Islet precursor cell (in vitro differentiated cells): ENCODE measurements around the gene SNX25.
A peak's percentile ranks its signal among the peaks of the same experiment; 100 is the strongest.
"Not testable (repeated sequence)": the region's sequence is repeated elsewhere in the genome, so short reads cannot be mapped to it uniquely, and the experiment has no call there.

Experiments
- DNase-seq: peaks from one replicate; pipeline ENCODE4 v3.0.0-alpha.2; 2018

Gene SNX25

DNA sequence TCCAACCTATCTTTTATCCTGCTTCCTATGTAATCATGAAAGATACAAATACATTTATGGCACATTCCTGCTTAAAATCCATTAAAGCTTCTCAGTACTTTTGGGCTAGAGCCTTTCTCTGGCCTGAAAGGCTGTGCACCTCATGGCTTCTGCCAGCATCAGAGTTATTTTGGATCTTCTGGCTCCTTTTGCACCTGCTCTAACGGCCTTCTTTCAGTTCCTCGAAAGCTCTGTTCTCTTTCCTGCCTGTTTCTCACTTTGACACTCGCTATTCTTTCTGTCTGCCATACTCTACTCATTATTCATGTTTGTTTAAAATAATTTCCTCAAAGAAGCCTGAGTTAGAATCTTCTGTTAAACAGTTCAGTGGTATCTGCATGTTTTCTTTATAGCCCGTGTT lies 100.4 kb downstream of the SNX25 start:
- no peak for DNase-seq

DNA sequence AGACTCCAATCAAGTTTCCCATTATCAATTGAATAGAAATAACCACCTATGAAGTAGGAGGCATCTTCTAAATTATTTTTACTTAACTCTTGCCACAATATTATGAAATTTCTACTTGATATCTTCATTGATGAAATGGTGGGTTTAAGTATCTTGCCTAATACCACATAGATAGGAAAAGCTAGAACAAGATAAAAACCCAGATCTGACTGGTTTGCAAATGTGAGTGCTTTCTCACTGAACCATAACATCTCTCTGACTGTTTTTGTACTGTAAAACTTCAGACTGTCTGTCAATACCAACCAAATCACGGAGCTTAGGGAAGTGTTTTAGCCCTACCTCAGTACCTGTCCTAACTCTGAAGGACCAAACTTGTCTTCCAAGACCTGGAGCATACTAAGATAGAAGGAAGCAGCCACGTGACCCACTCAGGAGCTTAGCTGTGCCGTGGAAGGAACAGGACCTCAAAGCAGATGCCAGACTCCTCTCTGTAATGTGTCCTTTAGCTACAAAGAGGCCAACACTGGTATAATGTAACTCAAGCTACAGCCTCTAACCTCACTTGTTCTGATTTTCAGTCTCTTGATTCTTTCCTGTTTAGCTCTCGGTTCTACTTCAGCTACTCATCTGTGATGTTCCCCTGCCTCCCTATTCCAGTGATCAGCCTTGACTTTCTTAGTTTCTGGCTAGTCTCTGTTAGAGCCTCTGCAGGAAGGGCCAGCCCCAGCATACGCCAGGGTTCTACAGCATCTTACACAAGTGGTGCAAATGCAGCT lies 101.9 kb downstream of the SNX25 start:
- no peak for DNase-seq

DNA sequence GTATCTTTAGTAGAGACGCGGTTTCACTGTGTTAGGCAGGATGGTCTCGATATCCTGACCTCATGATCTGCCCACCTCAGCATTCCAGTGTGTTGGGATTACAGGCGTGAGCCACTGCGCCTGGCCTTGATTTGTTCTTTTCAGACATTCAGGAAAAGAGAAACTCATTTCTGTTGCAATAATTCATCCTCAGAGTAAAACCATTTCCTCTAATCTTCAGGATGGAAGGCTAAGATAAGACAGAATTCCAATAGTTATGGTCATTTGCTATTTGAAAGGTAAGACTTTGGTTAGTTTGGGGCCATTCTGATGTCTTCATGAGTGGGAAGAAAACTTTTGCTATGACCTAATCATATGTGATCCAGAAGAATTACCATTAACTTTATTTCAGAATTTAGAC lies 103.3 kb downstream of the SNX25 start:
- no peak for DNase-seq

DNA sequence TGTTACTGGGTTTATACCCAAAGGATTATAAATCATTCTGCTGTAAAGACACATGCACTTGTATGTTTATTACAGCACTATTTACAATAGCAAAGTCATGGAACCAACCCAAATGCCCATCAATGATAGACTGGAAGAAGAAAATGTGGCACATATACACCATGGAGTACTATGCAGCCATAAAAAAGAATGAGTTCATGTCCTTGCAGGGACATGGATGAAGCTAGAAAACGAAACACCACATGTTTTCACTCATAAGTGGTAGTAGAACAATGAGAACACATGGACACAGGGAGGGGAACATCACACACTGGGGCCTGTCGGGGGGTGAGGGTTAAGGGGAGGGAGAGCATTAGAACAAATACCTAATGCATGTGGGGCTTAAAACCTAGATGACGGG lies 108.1 kb downstream of the SNX25 start:
- DNase-seq: not testable (repeated sequence)

DNA sequence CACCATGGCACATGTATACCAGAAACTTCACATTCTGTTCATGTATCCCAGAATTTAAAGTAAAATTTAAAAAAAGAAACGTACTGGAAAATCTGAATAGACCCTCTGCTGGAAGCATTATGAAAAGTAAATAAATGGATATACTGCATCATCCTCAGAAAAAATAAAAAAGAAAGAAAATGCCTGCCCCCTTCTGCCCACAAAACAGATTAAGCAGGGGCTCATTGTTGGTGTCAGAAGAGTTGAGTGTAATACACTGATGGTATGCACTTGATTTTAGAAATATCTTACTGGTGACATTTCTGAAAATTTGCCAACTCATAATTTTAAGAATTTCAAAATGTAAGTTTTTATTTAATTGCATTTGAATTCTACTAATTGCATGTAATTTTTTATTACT lies 108.5 kb downstream of the SNX25 start:
- no peak for DNase-seq

DNA sequence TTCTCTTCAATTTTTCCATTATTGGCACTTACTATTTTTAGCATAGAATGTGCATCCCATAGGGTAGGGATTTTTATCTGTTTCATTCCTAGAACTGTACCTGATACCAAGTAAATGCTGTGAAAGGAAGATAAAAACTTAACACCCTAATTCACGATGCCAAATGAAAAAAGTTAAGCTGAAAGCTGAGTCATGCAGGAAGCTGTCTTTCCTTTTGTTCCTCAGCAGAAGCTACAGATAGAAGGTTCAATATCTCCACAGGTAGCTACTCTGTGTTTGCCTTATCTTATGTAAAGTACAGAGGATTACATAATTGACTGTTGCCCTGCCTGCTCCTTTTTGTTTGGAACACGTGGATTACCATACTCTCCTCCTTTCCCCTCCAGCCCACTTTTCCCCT lies 109.3 kb downstream of the SNX25 start:
- no peak for DNase-seq

DNA sequence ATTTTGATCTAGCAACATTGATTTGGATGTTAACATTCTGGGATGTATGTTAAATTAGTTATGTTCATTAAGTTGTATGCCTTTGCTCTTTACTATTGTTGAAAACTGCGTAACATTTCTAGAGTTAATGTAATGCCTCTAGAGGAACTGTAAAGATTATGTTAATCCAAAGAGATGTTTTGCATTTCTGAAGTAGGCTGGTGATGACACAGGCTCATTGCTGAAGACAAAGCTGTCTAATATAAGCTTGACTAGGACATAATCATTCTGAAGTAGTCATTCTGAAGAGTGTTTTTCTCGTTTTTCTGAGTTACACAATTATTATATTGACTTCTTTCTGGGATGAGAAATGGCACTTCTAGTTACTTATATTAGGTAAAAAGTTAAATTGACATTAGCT lies 113.4 kb downstream of the SNX25 start:
- DNase-seq: no peak

DNA sequence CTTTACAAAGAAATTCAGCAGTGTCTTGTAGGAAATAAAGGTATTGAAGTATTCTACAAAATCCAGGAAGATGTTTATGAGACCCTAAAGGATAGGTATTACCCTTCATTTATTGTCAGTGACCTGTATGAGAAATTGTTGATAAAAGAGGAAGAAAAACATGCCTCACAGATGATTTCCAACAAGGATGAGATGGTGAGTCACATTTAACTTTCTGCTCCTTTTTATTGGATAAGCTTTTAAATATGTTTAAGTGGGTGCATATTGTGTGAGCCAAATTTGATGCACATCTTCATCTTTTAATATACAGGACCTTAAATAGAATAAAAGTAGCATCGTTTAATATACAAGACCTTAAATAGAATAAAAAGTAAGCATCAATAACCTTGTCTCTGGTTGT lies 114.2 kb downstream of the SNX25 start:
- DNase-seq: no peak

DNA sequence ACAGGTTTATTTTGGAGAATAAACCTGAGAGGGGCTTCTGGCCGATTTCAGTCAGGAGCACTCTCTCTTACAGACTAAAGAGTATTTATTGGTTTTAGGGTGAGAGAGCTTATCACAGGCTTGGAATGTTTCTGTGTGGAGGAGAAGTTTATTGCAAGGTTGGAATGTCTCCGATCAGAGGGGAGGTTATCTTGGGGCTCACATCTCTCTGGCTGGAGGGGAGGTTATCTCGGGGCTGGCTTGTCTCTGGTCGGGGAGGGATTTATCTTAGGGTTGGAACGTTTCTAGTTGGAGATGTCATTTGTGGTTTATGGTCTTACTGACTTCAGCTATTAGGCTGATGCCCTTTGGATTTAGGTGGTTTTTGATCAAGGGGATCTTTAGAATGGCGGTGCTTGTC lies 115.0 kb downstream of the SNX25 start:
- peak; percentile 59 for DNase-seq

DNA sequence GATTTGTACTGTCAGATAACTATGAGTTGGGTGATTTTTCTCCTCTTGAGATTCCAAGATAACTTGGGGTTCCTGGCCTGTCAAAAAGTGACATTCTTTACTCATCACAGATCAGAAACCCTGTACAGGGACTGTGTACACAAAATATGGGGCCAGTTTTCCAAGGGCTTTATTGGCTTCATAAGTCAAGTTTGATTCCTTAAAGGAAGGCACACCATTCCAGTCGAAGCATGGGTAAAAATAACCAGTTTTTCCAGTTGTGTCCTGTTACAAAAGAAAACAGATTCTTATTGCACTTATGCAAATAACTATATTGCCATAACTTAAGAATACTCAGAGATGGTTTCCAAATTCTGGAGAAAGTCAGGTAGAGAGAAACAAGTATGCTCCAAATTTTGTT lies 116.3 kb downstream of the SNX25 start:
- DNase-seq: not testable (repeated sequence)

DNA sequence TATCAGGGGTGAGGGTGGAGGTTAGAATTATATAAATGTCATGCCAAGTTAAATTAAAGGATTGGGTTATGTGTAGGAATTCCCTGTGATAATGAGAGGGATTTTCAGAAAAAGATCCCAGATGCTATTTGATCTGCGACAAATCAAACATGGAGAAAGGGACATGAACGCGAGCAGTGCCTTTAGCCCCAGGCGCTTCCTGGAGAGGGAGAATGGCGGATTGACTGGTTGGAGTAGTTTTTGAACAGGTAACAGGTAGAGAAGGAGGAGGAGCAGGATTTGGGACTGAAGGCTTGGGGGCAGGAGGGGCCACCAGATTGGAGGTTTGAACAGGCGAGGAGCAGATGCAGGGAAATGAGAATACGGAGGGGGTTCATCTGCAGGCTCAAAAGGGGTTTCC lies 119.2 kb downstream of the SNX25 start:
- no peak for DNase-seq

DNA sequence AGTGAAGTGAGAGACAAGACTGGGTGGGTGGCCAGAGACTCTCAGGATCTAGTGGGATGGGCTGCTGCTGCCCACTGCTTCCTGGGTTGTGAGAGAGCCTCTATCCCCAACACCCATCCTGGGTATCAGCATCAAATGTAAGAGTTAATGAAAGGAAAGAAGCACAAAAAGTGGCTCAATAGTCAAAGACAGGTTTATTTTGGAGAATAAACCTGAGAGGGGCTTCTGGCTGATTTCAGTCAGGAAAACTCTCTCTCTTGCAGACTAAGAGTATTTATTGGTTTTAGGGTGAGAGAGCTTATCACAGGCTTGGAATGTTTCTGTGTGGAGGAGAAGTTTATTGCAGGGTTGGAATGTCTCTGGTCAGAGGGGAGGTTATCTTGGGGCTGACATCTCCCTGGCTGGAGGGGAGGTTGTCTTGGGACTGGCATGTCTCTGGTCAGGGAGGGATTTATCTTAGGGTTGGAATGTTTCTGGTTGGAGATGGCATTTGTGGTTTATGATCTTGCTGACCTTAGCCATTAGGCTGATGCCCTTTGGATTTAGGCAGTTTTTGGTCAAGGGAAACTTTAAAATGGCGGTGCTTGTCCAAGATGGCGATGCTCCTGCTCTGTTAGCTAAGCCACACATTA lies 120.6 kb downstream of the SNX25 start:
- peak; percentile 77 for DNase-seq

DNA sequence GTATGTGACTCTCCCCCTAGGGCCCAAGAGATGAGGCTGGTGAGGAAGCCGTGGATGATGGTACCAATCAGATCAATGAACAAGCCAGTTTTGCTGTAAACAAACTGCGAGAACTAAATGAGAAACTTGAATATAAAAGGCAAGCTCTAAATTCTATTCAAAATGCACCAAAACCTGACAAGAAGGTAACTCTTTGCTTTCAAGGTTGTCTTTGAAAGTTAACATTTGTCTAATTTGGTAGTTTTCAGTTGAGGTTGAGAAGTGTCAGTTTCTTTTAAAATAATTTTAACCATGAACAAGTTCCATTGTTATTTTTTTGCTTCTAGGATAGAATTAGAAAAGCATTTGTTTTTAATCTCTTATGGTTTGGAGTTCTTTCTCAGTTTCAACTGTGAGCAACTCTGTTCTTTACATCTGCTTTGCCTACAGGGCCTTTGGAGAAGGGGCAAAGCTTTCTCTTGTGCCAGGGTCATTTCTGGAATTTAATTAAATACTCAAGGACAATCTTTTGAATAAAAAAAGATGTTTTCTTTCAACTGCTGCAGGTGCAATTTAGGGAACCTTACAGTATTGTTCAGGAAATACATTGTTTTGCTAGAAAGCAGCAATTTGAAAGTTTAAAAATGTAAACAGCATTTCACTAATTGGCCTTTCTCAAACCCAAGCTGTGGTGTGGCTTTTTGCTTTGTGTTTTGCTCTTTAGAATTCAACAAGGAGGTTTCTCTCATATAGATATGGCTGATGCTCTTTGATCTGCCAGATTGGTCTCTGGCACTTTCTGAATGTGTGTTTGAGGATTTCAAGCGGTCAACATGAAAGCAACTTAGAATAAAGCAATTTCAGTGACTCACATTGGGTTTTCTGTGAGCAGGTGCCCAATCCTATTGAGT lies 123.4 kb downstream of the SNX25 start:
- DNase-seq: no peak

DNA sequence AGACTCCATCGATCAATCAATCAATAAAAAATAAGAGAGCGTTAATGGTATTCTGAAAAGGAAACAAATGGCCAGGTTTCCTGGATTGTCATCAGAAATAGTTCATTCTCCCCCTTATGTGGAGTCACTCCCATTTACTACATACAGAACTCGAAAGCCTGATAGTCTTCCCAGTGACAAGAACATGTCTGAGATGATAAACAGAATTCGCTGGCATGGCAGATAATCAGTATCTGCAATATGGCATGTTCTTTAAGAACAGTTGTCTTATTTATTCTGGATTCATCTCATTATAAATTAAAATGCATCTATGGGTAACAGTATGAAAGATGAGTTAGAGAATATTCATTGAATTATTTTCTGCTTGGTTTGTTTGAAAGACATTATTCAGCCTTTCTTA lies 124.9 kb downstream of the SNX25 start:
- no peak for DNase-seq

DNA sequence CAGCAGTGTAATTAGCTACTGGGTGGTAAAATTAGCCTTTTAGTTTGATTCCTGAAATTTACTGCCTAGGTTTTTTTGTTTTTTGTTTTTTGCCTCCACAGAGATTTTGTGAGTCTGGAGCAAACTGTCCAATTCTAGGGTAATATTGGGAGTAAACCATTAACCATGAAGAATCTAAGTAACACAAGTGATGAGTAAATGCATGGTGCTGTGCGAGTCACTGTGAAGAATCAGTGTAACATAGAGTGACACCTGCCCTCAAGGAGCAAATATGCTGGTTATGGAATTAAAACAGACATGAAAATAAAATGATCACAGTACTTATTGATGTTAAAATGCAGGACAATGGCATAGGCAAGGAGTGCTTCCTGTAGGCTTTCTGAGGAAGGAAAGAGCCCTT lies 126.2 kb downstream of the SNX25 start:
- DNase-seq: no peak

DNA sequence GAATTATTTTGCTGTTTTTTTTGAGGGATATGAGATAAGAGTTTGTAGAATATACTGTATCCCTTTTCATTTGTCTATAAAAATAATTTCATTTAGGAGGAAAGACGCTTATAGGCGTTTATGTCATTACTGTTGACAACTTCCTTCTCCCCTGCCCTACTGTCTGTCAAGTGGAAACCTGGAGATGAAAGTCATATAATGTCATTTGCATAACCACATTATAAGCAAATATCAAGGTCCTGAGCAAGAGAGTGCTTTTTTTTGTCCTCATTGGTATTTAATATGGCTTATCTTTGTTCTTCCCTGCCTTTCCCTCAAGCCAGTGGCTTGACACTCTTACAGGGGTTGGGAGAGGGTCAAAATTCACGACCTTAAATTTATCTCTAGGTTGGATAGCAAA lies 130.5 kb downstream of the SNX25 start:
- no peak for DNase-seq

DNA sequence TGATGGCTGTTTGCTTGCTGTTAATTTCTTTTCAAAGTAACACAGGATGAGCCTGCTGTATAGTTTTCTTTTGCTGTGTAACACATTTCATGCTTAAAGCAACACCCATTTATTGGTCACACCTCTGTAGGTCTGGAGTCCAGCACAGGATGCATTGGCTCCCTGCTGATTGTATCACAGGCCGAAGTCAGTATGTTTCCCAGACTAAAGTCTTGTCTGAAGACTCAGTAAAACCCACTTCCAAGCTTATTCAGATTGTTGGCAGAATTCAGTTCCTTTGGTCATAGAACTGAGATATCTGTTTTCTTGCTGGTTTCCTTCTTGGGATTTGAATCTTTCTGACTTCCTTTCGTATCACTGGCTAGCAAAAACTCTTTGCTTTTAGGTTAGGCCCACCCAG lies 132.0 kb downstream of the SNX25 start:
- no peak for DNase-seq

DNA sequence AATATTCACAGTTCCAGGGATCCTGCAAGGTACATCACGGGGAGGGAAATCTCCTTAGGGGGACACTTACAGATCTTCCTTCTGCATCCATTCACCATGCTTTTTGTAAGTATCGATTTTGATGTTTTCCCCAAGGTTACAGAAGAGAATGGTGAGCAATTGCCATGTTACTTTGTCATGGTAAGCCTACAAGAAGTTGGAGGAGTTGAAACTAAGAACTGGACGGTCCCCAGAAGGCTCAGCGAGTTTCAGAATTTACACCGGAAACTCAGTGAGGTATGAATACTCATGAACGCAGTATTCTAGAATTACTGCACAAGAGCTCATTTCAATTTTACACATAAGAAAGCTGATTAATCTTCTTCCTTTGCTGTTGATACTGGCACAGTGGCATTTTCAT lies 132.4 kb downstream of the SNX25 start:
- DNase-seq: no peak

DNA sequence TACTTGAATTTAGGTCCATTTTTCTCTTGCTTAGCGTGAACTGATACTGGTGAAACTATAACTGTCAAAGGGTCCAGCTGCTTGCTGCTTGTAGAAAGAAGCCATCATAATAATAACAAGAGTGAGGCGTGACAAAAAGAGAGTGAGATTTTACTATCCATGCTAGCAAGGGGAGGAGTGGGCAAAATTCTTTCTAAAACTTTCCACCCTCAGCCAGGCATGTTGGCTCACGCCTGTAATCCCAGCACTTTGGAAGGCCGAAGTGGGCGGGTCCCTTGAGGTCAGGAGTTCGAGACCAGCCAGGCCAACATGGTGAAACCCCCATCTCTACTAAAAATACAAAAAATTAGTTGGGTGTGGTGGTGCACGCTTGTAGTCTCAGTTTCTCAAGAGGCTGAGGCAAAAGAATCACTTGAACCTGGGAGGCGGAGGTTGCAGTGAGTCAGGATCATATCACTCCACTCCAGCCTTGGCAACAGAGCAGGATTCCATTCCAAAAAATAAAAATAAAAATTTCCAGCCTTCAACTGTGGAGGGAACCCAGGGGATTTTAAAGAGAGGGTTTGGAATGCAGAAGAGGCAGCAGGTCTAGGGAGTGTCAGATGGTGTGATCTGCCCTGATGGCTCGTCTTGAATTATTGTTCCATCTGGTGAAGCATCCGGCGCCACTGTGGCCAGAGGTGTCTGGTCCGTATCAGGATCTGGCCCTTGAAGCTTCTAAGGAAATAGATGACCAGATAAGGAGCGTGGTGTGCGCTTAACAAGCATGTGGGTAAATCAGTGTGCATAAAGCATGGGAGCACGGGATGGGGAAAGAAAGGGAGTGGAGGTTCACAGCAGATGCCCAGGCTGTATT lies 134.6 kb downstream of the SNX25 start:
- peak; percentile 64 for DNase-seq

DNA sequence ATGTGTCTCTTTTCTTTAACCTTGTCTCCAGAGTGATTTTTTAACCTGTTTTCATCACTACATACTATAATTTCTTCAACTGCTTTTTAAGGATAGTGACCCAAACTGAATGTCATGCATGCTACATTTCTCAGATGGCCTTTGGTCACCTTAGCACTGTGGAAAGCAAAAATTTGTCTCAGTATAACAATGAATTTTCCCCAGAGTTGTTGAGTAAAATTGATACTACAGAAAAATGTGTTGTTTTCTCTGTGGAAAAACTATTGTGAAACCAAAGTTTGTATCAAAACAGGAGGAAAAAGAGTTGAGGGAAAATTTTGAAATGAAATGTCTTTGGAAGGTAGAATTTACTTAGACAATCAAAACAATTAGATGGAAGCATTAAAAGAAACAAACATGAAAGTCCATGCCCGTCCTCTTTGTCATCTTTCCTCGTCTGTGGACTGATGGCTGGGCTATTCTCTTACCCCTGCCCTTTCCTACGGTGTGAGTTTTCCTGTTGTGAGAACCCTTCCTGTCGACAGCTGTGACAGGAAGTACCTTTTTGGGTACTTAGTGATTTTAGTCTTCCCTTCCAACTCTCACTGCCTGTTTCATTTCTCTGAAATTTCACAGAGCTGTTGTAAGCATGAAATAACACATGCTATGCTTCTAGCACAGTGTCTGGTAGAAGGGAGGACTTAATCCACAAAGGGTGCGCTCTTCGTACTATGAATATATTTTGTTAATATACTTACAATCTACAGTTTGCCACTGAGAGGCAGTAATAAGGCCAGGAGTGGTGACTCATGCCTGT lies 135.5 kb downstream of the SNX25 start:
- no peak for DNase-seq

DNA sequence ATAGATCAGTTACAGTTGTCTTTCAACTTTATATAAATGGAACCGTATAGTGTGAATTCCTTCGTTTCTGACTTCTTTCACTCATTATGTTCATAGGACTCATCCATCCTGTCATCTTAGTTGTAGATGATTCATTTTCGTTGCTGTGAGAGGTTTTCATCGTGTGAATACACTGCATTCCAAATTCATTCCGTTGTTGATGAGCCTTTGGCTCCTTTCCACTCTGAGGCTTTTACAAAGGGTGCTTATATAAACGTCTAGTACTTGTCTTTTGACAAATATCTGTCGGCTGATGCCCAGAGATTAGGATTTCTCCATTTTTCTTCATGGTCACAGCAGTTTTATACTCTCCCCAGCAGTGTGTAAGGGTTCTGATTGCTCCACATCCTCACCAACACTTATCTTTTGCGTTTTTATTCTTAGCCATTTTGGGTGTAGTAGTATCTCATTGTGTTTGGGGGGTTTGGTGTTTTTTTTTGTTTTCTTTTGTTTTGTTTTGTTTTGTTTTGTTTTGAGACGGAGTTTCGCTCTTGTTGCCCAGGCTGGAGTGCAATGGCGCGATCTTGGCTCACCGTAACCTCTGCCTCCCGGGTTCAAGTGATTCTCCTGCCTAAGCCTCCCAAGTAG lies 137.7 kb downstream of the SNX25 start:
- no peak for DNase-seq

DNA sequence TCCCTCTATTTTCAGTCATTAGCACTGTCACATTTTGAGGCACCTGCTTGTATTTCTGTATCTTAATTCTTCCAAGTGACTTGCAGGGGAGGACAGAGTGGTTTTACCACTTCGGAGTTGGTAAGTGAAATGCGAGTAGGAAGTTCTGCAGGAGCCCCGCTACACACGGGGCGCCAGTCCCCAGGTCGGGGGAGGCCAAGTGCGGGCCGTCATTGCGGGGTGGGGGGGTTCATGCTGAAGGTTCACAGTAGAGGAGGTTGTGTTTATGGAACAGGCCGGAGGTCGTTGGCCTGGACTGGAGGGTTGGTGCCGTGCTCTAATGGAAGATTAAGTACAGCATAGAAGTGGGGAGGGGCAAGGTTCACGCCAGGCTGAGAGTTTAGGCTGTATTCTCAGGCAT lies 142.3 kb downstream of the SNX25 start:
- DNase-seq: no peak
